Endothelial cell of umbilical vein (primary cell): Measurements from ENCODE around the gene SNCG. TPM values are rescaled to one million over a fixed set of nuclear protein-coding genes. Genes with fewer than 3 reads are reported as not detected.
A peak's percentile ranks its signal among the peaks of the same experiment; 100 is the strongest.

Experiments used
- BruUV-seq: library from RNA; stranded (reverse); fragments of 400-500 nt; replicated peaks from 2 replicates; lab custom pipeline; 2021; lab: Mats Ljungman, UMichigan
- CTCF ChIA-PET: fragments of 300-600, 350-600 bp; sonication (Branson Sonifier 250); formaldehyde crosslinking; loops from one replicate; lab custom pipeline; 2021; ENCODE audit warnings: antibody characterized with exemption, inconsistent platforms; lab: Charles Lee
- POLR2A ChIA-PET: fragments of 300-600, 350-600 bp; sonication (Branson Sonifier 250); formaldehyde crosslinking; loops from one replicate; lab custom pipeline; 2021; ENCODE audit warnings: antibody characterized with exemption, inconsistent platforms; lab: Charles Lee
- DNase-seq: peaks from one replicate; pipeline ENCODE4 v3.0.0-alpha.2; 2011; ENCODE audit warnings: low read depth, low spot score
- FAIRE-seq: peaks from 2 replicates; lab custom pipeline; 2011; peaks lifted over from hg19 to GRCh38; lab: Jason Lieb, UNC
- H2AFZ ChIP-seq: 2 replicates; pipeline ENCODE4 v1.6.0; 2012; ENCODE audit warnings: low read depth, low read length, control low read depth, inconsistent platforms
- H3K27ac ChIP-seq: 2 replicates; pipeline ENCODE4 v1.5.1; 2011; ENCODE audit warnings: low read depth, mild to moderate bottlenecking, control low read depth, low read length, moderate library complexity; ENCODE audit not compliant: insufficient read depth
- H3K27me3 ChIP-seq, 2 experiments: 2 replicates each; pipeline versions ENCODE4 v1.6.0 to v1.6.1; 2011; ENCODE audit warnings: low read length in 2 of 2, mixed read lengths in 1 of 2; ENCODE audit not compliant: control insufficient read depth in 2 of 2, insufficient read depth in 2 of 2
- H3K36me3 ChIP-seq, 2 experiments: 2 replicates in 1 of 2; 3 replicates in 1 of 2; pipeline ENCODE4 v1.5.1; 2011; ENCODE audit warnings: low read length in 2 of 2, mild to moderate bottlenecking in 1 of 2, moderate library complexity in 1 of 2; ENCODE audit not compliant: control insufficient read depth in 2 of 2, insufficient read depth in 2 of 2; ENCODE audit errors: extremely low read depth in 1 of 2
- H3K4me1 ChIP-seq: 3 replicates; pipeline ENCODE4 v1.5.1; 2011; ENCODE audit warnings: mild to moderate bottlenecking, low read length; ENCODE audit not compliant: control insufficient read depth, insufficient read depth; ENCODE audit errors: extremely low read depth
- H3K4me2 ChIP-seq: 2 replicates; pipeline ENCODE4 v1.6.1; 2011; ENCODE audit warnings: low read length, control low read depth, mixed read lengths; ENCODE audit not compliant: insufficient read depth
- H3K4me3 ChIP-seq, 3 experiments: fragments of 200-600 bp in 1 of 3; sonication (generic), shearing (Covaris generic) in 1 of 3; replicated peaks in 1 of 3; 2 replicates each; pipeline ENCODE4 v1.5.1; 2011 to 2016; ENCODE audit warnings: control low read depth in 3 of 3, low read length in 3 of 3, mild to moderate bottlenecking in 2 of 3, inconsistent platforms in 1 of 3, low read depth in 1 of 3, moderate library complexity in 1 of 3; ENCODE audit not compliant: insufficient read depth in 1 of 3
- H3K79me2 ChIP-seq: 2 replicates; pipeline ENCODE4 v1.6.0; 2012; ENCODE audit warnings: low read length, inconsistent platforms; ENCODE audit not compliant: control insufficient read depth, insufficient read depth
- H3K9ac ChIP-seq: replicated peaks from 2 replicates; pipeline ENCODE3; 2011; ENCODE audit warnings: low read length, control low read depth; ENCODE audit not compliant: insufficient read depth; ENCODE audit errors: extremely low read depth
- H3K9me1 ChIP-seq: replicated peaks from 3 replicates; pipeline ENCODE4 v1.6.0; 2011; ENCODE audit warnings: mild to moderate bottlenecking, low read length; ENCODE audit not compliant: control insufficient read depth, insufficient read depth; ENCODE audit errors: extremely low read depth
- H3K9me3 ChIP-seq: replicated peaks from 2 replicates; pipeline ENCODE4 v1.5.1; 2012; ENCODE audit warnings: low read length, inconsistent platforms; ENCODE audit not compliant: control insufficient read depth, insufficient read depth
- H4K20me1 ChIP-seq: replicated peaks from 2 replicates; pipeline ENCODE3; 2011; ENCODE audit warnings: mild to moderate bottlenecking, low read length; ENCODE audit not compliant: control insufficient read depth, insufficient read depth; ENCODE audit errors: extremely low read depth
- CTCF ChIP-seq, 2 donors: IDR thresholded peaks; 1 replicate in 1 of 2; 2 replicates in 1 of 2; pipeline ENCODE4 v1.5.1; 2011; ENCODE audit warnings: low read length in 2 of 2, mild to moderate bottlenecking in 2 of 2, moderate library complexity in 2 of 2, control low read depth in 1 of 2, inconsistent platforms in 1 of 2, low read depth in 1 of 2; ENCODE audit not compliant: insufficient read depth in 1 of 2; ENCODE audit errors: extremely low read depth in 1 of 2
- EZH2 ChIP-seq: IDR thresholded peaks from 2 replicates; pipeline ENCODE4 v1.6.1; 2012; ENCODE audit warnings: borderline replicate concordance, low read depth, mild to moderate bottlenecking, moderate library complexity, low read length, inconsistent platforms; ENCODE audit not compliant: severe bottlenecking
- FOS ChIP-seq: IDR thresholded peaks from 2 replicates; pipeline ENCODE4 v1.6.1; 2011; ENCODE audit warnings: mild to moderate bottlenecking, low read length, moderate library complexity, borderline replicate concordance; ENCODE audit not compliant: insufficient read depth
- GATA2 ChIP-seq: IDR thresholded peaks from 2 replicates; pipeline ENCODE4 v1.7.0; 2011; ENCODE audit warnings: low read depth, mild to moderate bottlenecking, moderate library complexity, mixed read lengths, low read length; ENCODE audit not compliant: insufficient read length, insufficient read depth
- JUN ChIP-seq: IDR thresholded peaks from 2 replicates; pipeline ENCODE4 v1.6.1; 2011; ENCODE audit warnings: borderline replicate concordance, low read depth; ENCODE audit not compliant: insufficient read length, insufficient read depth
- MAX ChIP-seq: IDR thresholded peaks from 2 replicates; pipeline ENCODE4 v1.6.1; 2011; ENCODE audit not compliant: insufficient read depth, insufficient read length
- MYC ChIP-seq: IDR thresholded peaks from one replicate; pipeline ENCODE4 v1.6.1; 2011; ENCODE audit warnings: mild to moderate bottlenecking, low read depth, low read length
- POLR2A ChIP-seq: IDR thresholded peaks from 2 replicates; pipeline ENCODE4 v1.6.1; 2012; ENCODE audit warnings: low read depth, mild to moderate bottlenecking, control low read depth, low read length
- POLR2AphosphoS5 ChIP-seq: IDR thresholded peaks from 2 replicates; pipeline ENCODE4 v1.6.1; 2012; ENCODE audit warnings: low read depth, mild to moderate bottlenecking, control low read depth, low read length, moderate library complexity; ENCODE audit not compliant: insufficient read depth
- dilution Hi-C: fragments of 300-500 bp; cut with MboI; formaldehyde crosslinking; loops from one replicate; pipeline ENCODE4 v1.15.0; 2019; ENCODE audit warnings: low sequenced_read_pairs; ENCODE audit not compliant: extremely low pct_ligation_motif_present
- intact Hi-C: fragments of 100-400 bp; cut with micrococcal nuclease; formaldehyde crosslinking; loops from one replicate; pipeline ENCODE4 v1.10.0; 2022
- polyA plus RNA-seq, 4 experiments: library from polyadenylated mRNA; depleted of rRNA in 3 of 4; stranded (reverse) in 3 of 4; unstranded in 1 of 4; fragments of >200 nt; gene quantifications; 2 replicates each; pipeline versions ENCODE4 v1.2.1 to v1.2.3, GENCODE V29; 2011 to 2012; ENCODE audit warnings: missing spikeins in 1 of 4
- total RNA-seq: library from RNA; stranded (reverse); gene quantifications from 2 replicates; pipeline ENCODE4 v1.2.3, GENCODE V29; 2021

SNCG gene
- total and polyA plus RNA-seq, 2 donors (not counting 3 experiments of a cell fraction or from before 2014, with no cell fraction given) = 31.4 to 60.8 TPM

GRCh38 chr10:86958901-86959736 is 720 bp downstream of the SNCG start:
- no peaks in the 10 kb centered on the region for H3K27me3 ChIP-seq
- H3K4me3 ChIP-seq = peak overlapping the region in 2 of 3 experiments; percentile 5 to 23
- no peaks in the 10 kb centered on the region for H3K9me3 ChIP-seq
- H3K36me3 ChIP-seq = no peaks in the 10 kb centered on the region
- H4K20me1 ChIP-seq = no peaks in the 10 kb centered on the region
- H3K4me1 ChIP-seq = peaks cover 56% of the 10 kb centered on the region
- peak overlapping the region; percentile 33 for H3K4me2 ChIP-seq
- ChIA-PET POLR2A (interaction anchor here (0.6 to 3.1 kb wide), 3 partner anchors 10 to 945 kb away, joined by 3 to 13 read pairs (median 11); partner anchors contain the start of gene ADIRF), CTCF (interaction anchor here (0.9 to 8.7 kb wide), 6 partner anchors 9 to 133 kb away, joined by 3 to 325 read pairs (median 4); partner anchors contain the start of gene ADIRF)
- peak; percentile 79 for DNase-seq
- FAIRE-seq = peak; percentile 98
- no peaks in the 10 kb centered on the region for H3K9me1 ChIP-seq
- intact Hi-C loops (loop anchor here (2.0 to 10.0 kb wide), 3 partner anchors 136 to 1926 kb away; partner anchors contain the start of genes GLUD1, SHLD2 and STAMBPL1), dilution Hi-C loops (no loop called here)
- BruUV-seq = TSS peak; percentile 9
- TF ChIP-seq GATA2 = no peak
- no peak for TF ChIP-seq MYC
- no peak for TF ChIP-seq MAX
- TF ChIP-seq POLR2A = peak; percentile 34
- TF ChIP-seq CTCF (IDR thresholded peaks at IDR 0.05; ENCODE audit: extremely low read depth in 1 of 2, insufficient read depth in 1 of 2, low read depth in 1 of 2, low read length in 2 of 2) = no peak
- no peak for TF ChIP-seq EZH2
- peak; percentile 79 for TF ChIP-seq POLR2AphosphoS5
- TF ChIP-seq FOS = peak; percentile 76
- TF ChIP-seq JUN = peak; percentile 21
- H3K27ac ChIP-seq = peak overlapping the region; percentile 78
- H3K9ac ChIP-seq = peak overlapping the region; percentile 44
- H2AFZ ChIP-seq = peak overlapping the region; percentile 38
- H3K79me2 ChIP-seq = peaks cover 38% of the 10 kb centered on the region
